HG03025 (cell line): Measurements from ENCODE around the gene COL9A1.

ENCODE experiments used
- ATAC-seq: cut with Tn5 transposase; IDR thresholded peaks from one replicate; pipeline ENCODE4 v1.9.1; 2021; ENCODE audit warnings: mild to moderate bottlenecking, moderate library complexity; ENCODE audit not compliant: unreplicated experiment, low FRiP score

COL9A1 gene

GRCh38 chr6:70236343-70236742, 66.5 kb downstream of the COL9A1 start:
- ATAC-seq, result no peak

- ATAC-seq, result no peak
These were observed 68.2 kb downstream of the COL9A1 start for GRCh38 chr6:70234561-70235236.

- ATAC-seq, result no peak
These were observed 71.6 kb downstream of the COL9A1 start for GRCh38 chr6:70231311-70231710.

- ATAC-seq, result no peak
These were observed 77.8 kb downstream of the COL9A1 start for GRCh38 chr6:70225055-70225454.

- no peak for ATAC-seq
These were observed 80.5 kb downstream of the COL9A1 start for GRCh38 chr6:70222439-70222749.

- ATAC-seq, result no peak
These were observed 81.0 kb downstream of the COL9A1 start for GRCh38 chr6:70221715-70222438.

GRCh38 chr6:70221025-70221714, 81.7 kb downstream of the COL9A1 start:
- ATAC-seq, result no peak

GRCh38 chr6:70219943-70220613, 82.8 kb downstream of the COL9A1 start:
- no peak for ATAC-seq

GRCh38 chr6:70216767-70217166, 86.1 kb downstream of the COL9A1 start:
- ATAC-seq, result no peak

GRCh38 chr6:70215460-70216108, 87.3 kb downstream of the COL9A1 start:
- no peak for ATAC-seq

- no peak for ATAC-seq
These were observed 92.4 kb downstream of the COL9A1 start for GRCh38 chr6:70210462-70210861.

- no peak for ATAC-seq
These were observed 94.6 kb downstream of the COL9A1 start for GRCh38 chr6:70208235-70208790.

GRCh38 chr6:70198785-70199184, 104.1 kb downstream of the COL9A1 start:
- no peak for ATAC-seq

- ATAC-seq, result no peak
These were observed 106.4 kb downstream of the COL9A1 start for GRCh38 chr6:70196531-70196930.

GRCh38 chr6:70194421-70194820, 108.5 kb downstream of the COL9A1 start:
- ATAC-seq, result no peak

GRCh38 chr6:70188202-70188601, 114.7 kb downstream of the COL9A1 start:
- ATAC-seq, result no peak

GRCh38 chr6:70186461-70186860, 116.4 kb downstream of the COL9A1 start:
- no peak for ATAC-seq

- ATAC-seq, result no peak
These were observed 118.2 kb downstream of the COL9A1 start for GRCh38 chr6:70184723-70185122.

- no peak for ATAC-seq
These were observed 119.3 kb downstream of the COL9A1 start for GRCh38 chr6:70183538-70183937.

- ATAC-seq, result no peak
These were observed 121.8 kb downstream of the COL9A1 start for GRCh38 chr6:70180901-70181599.
